ENCODE data around the gene SAG.
"Not testable (repeated sequence)": the region's sequence is repeated elsewhere in the genome, so short reads cannot be mapped to it uniquely, and the experiment has no call there.

The SAG gene

DNA sequence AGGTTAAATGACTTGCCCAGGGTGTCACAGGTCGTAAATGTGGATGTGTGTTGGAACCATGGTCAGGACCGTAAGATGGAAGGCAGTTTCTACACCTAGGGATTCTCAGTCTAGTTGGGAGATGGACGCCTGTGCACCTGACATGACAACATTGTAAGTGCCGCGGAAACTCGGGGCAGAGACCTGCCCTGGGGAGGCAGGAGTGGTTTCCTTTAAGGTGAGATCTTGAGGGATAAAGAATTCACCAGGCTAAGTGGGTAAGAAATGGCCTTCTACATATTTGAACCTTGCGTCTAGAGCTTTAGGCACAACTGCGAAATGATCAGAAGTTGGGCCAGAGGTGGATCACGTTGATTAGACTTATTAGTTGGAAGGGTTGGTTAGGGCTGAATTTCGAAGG is 48.3 kb downstream of the SAG start:
- DNase-seq (ENCODE audit: low read depth): no peak

GRCh38 chr2:233356546-233357308 is 49.1 kb downstream of the SAG start:
- no peak for DNase-seq (ENCODE audit: low read depth)

- no peak for DNase-seq (ENCODE audit: low read depth)
Observed at GRCh38 chr2:233358335-233358734, 50.7 kb downstream of the SAG start.

- DNase-seq (ENCODE audit: low read depth): no peak
Observed at GRCh38 chr2:233358947-233359346, 51.3 kb downstream of the SAG start.

DNA sequence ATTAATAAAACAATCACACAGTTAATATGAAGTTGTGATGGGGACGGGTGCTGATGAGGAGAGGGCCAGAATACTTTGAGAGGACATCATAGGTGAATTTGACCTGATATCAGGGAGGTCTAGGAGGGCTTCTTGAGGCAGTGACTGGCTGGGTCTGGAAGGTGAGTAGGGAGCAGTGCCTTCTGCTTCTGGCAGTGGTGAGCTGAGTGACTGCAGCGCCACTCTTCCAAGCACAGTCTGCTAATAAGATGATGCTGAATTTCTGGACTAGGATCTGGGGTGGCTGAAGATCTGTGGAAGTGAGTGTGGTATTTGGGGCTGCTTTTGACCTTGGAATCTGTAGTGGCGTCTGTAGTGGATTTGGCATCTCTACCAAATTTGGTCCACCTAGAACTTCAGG is 52.2 kb downstream of the SAG start:
- DNase-seq (ENCODE audit: low read depth): no peak

DNA sequence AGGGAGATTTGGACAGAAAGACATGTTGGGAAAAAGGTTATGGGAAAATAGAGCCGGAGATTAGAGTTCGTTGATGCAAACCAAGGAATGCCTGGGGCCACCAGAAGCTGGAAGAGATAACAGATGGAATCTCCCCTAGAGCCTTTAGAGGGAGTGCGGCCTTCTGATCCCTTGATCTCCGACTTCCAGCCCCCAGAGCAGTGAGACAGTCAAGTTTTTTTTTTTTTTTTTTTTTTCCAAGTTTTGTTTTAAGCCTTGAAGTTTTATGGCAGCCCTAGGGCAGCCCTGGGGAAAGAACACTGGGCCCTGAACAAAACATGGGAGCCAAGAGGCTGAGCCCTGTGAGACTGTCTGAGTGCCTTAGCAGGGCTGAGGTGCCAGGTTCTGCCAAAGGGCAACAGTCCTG is 53.2 kb downstream of the SAG start:
- DNase-seq (ENCODE audit: low read depth): no peak

DNA sequence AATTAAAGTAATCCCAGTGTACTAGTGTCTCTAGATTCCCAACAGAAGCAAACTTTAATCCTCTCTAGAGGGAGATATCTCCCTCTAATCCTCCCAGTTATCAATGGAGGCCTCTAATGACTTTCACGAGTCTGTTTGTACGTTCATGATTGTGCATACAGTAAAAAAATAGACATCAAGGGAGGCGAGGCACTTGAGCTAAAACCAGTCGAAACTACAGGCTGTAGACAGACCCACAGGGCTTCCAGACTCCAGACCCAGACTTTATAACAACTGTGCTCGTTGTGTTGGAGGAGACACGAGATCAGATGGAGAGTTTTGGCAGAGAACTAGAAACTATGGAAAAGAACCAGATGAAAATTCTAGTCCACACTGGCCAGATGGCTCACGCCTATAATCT is 53.7 kb downstream of the SAG start:
- no peak for DNase-seq (ENCODE audit: low read depth)

GRCh38 chr2:233362742-233363141 is 55.1 kb downstream of the SAG start:
- no peak for DNase-seq (ENCODE audit: low read depth)

DNA sequence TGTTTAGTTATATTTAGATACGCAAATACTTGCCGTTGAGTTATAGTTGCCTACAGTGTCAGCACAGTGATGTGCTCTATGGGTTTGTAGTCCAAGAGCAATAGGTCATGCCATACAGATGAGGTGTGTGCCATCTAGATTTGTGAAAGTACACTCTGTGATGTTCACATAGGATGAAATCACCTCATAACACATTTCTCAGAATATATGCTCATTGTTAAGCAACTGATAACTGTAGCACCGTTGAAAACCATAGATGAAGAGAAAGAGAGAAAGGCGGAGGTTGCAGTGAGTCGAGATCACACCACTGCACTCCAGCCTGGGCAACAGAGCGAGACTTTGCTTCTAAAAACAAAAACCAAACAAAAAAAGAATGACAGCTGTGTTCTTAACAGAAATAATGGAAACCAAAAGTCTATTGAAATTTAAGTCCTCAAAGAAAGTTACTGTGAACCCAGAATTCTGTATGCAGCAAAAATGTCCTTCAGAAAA is 56.2 kb downstream of the SAG start:
- no peak for DNase-seq (ENCODE audit: low read depth)

DNA sequence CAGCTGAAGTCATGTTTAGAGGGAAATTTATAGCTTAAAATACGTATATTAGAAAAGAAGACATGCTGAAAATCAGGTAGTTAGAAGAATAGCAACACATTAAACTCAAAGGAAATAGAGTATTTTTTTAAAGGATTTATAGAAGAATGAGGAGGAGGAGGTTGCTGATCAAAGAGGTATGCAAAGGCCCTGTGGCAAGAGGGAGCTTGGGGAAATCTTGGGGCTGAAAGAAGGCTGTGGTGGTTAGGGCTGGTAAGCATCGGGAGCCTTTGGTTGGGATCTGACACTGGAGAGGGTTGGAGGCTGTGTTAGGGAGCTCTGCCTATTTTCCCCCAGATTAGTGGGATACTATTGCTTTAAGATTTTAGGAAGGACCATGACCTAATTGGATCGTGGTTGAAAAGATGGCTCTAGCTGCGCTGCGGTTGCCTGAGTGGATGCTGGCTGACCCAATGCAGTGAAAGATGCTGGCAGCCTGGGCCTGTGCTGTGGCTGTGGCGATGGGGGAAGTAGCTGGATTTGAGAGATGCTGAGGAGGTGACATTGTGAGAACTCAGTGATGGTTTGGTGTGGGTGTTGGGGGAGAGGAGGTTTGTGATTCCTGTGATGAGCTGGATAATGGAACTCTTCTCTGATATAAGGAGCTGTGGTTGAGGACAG is 58.4 kb downstream of the SAG start:
- DNase-seq (ENCODE audit: low read depth): no peak

DNA sequence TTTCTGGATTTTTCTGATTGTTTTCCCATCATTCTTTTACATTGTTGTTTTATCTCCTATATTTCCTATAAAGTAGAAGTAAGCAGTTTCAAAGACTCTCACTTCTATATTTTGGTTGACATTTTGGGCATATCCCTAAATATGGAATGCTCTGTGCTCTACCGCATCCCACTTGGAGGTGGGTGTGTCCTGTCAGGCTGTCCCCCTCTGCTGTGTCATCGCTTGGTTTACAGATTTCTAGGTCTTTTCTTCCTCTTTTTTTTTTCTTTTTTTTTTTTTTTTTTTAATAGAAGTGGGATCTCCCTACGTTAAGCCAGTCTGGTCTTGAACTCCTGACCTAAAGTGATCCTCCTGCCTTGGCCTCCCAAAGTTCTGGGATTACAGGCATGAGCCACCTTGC is 60.0 kb downstream of the SAG start:
- no peak for DNase-seq (ENCODE audit: low read depth)

- DNase-seq (ENCODE audit: low read depth): no peak
Observed at GRCh38 chr2:233368756-233369155, 61.1 kb downstream of the SAG start.

- no peak for DNase-seq (ENCODE audit: low read depth)
Observed at GRCh38 chr2:233369462-233369861, 61.8 kb downstream of the SAG start.

DNA sequence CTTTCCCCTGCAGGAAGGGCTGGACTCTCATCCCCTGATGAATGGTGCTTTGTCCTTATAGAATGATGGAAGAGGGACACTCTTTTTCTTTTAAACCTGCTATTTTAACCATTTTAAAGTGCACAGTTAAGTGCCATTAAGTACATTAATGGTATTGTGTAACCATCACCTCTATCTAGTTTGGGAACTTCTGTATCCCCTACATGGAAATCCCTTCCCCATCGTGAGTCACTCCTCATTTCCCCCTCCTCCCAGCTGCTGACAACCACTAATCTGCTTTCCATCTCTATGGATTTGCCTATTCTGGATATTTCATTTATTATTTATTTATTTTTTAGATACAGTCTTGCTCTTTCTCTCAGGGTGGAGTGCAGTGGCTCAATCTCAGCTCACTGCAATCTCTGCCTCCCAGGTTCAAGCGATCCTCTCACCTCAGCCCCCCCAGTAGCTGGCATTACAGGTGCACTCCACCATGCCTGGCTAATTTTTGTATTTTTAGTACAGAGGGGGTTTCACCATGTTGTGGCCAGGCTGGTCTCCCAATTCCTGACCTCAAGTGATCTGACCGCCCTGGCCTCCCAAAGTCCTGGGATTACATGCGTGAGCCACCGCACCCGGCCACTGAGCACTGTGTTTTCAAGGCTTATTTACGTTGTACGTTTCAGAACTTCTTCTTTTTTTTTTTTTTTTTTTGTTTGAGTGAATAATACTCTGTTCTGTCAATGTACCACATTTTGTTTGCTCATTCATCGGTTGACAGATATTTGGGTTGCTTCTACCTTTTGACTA is 62.5 kb downstream of the SAG start:
- no peak for DNase-seq (ENCODE audit: low read depth)

DNA sequence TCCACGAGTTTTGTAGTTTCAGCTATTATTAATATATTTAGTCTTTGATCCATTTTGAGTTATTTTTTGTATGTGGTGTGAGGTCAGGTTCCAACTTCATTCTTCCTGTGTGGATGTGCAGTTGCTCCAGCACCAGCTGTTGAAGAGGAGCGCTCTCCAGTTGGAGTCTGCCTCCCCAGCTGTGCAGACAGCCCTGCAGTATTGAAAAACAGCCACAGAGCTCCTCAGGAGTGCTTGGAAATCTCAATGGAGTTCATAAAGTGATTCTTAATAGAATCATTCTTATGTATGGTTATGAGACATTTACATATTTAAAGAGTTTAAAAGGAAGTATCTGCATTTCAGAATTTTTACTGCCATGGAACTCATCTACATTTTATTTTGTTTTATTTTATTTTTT is 64.0 kb downstream of the SAG start:
- DNase-seq (ENCODE audit: low read depth): no peak

GRCh38 chr2:233372855-233373254 is 65.2 kb downstream of the SAG start:
- no peak for DNase-seq (ENCODE audit: low read depth)

- DNase-seq (ENCODE audit: low read depth): no peak
Observed at GRCh38 chr2:233373316-233373715, 65.7 kb downstream of the SAG start.

GRCh38 chr2:233374776-233375175 is 67.2 kb downstream of the SAG start:
- not testable (repeated sequence) for DNase-seq (ENCODE audit: low read depth)

DNA sequence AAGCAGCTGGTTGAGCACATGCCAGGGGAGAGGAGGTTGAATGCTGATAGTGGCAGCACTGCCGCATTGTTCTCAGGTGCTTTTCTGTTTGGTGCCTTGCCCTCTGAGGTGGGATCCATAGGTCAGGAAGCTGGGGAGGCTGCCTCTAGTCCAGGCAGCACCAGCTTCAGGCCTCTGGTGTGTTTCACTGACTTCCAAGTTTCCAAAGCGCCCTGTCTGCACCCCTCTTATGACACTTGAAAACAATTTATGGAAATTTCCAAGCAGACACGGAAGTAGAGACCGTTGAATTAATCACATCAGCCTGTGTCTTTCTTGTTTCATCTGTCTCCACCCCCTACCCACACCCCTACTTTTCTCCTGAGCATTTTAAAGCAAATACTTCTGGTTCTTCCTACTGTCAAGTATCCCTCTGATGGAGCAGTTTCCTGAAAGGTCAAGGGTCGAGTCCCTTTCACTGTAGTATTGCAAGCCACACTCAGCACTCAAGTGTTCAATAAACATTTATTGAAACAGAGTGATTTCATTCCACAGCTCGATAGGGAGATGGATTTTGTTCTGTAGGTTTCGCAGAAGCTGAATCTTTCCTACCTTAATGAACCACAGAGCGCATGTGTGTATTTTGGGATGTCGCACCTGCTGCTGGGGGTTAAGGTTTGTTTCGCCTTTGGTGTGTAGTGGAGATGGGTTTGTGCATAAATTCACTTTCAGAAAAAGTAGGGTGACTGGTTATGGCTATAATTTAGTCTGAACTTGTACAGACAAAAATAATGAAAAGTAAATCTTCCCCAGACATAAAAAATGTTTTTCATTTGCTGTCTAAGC is 68.1 kb downstream of the SAG start:
- DNase-seq (ENCODE audit: low read depth): no peak

DNA sequence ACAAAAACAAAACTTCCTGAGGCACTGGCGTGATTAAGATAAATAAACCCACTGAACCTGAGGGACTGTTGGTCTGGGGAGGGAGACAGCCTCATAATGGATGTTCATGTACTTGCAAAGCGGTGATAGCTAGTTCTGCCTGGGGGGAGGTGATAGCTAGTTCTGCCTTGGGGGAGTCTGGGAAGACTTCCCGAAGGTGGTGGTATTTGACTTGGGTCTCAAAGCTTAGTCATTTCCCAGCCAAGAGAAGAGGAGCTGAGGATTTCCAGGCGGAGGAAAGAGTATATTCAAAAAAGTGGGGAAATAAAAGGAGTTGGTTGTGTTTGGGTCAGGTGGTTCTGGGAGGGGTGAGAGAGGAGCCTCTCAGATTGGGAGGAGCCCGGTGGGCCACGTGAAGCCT is 71.4 kb downstream of the SAG start:
- no peak for DNase-seq (ENCODE audit: low read depth)

GRCh38 chr2:233379441-233379840 is 71.8 kb downstream of the SAG start:
- no peak for DNase-seq (ENCODE audit: low read depth)

Data from CMK (cell line).